ENCODE measurements around the gene SDK1. TPM values are rescaled to one million over a fixed set of nuclear protein-coding genes. Genes with fewer than 3 reads are reported as not detected.
A peak's percentile ranks its signal among the peaks of the same experiment; 100 is the strongest.

SDK1 gene
- total RNA-seq, 4 donors from 2014 or later, result 2.5 to 12.9 (median 6.1) TPM

DNA sequence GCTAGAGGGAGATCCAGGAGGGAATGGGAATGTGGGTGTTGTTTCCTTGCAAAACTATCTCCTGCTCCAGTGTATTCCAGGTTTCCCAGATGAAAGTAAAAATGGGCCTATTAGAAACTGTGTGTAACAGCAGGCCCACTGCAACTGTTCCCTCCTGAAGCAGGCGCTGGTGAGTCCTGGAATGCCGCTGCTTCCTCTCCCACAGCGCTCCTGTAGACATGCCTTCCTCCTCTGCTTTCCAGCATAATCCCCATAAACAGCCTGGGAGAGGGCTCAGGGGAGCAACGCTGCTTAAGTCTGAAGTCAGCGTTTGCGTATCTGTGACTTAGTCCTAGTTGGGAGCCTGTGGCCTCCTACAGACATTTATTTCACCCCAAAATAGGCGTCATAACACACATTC, 830.0 kb downstream of the SDK1 start:
- Histone ChIP-seq H3K9me3 (no peaks in the 10 kb centered on the region), H3K4me1 (peaks cover 8% of the 10 kb centered on the region), H3K27ac (no peak overlapping the region), H3K4me3 (no peak overlapping the region), H3K27me3 (no peaks in the 10 kb centered on the region), H3K36me3 (no peaks in the 10 kb centered on the region)
- peak in 1 of 2 donors; percentile 19 for DNase-seq (ENCODE audit: low spot score in 2 of 2)
- WGBS, result 92% methylated on average over 7 of the region's 7 CpGs
- TF ChIP-seq, protein P1, sequence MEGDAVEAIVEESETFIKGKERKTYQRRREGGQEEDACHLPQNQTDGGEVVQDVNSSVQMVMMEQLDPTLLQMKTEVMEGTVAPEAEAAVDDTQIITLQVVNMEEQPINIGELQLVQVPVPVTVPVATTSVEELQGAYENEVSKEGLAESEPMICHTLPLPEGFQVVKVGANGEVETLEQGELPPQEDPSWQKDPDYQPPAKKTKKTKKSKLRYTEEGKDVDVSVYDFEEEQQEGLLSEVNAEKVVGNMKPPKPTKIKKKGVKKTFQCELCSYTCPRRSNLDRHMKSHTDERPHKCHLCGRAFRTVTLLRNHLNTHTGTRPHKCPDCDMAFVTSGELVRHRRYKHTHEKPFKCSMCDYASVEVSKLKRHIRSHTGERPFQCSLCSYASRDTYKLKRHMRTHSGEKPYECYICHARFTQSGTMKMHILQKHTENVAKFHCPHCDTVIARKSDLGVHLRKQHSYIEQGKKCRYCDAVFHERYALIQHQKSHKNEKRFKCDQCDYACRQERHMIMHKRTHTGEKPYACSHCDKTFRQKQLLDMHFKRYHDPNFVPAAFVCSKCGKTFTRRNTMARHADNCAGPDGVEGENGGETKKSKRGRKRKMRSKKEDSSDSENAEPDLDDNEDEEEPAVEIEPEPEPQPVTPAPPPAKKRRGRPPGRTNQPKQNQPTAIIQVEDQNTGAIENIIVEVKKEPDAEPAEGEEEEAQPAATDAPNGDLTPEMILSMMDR (IDR thresholded peaks at IDR 0.05), result no peak
- TF ChIP-seq POLR2A (IDR thresholded peaks at IDR 0.05) (no peak), EP300 (IDR thresholded peaks at IDR 0.05) (no peak), POLR2AphosphoS5 (IDR thresholded peaks at IDR 0.05) (no peak)

DNA sequence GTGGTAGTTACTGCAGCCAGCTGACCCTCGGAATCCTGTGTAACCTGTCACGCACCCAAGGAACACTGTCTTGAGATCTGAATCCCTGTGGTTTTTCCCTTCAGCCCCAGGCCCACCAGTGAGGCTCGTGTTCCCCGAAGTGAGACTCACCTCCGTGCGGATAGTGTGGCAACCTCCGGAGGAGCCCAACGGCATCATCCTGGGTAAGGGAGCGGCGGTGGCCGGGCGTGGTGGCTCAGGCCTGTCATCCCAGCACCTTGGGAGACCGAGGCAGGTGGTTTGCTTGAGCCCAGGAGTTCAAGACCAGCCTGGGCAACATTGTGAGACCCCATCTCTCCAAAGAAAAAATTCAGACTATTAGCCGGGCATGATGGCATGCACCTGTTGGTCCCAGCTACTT, 831.2 kb downstream of the SDK1 start:
- WGBS, result 95% methylated on average over 13 of the region's 14 CpGs
- H3K36me3 ChIP-seq, result no peaks in the 10 kb centered on the region
- H3K4me1 ChIP-seq, result peaks cover 8% of the 10 kb centered on the region

DNA sequence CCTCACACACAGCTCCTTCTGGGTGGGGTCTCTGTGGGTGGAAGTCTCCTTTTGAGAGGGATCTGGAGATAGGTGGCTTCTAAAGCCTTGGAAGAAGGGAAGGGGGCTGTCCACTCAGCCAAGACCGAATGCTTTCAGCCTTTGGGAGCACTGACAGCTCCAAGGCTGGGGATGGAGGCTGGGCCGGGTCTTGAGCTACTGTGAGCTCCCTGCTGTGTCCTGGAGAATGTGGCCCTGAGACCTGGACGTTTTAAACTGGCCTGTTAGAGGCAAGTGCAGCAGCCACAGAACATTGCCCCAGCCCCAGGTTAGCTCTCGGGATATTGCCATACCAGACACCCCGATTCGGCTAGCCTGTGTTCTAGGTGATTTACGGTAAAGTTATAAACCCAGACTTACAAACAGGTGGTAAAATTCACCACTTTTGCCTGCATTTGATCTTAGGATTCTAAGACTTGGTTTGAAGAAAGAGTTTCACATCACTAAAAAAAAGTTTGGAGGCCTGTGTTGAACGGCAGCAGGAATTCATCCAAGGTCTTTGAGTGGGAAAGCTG, 832.5 kb downstream of the SDK1 start:
- Histone ChIP-seq H3K4me1 (peaks cover 8% of the 10 kb centered on the region), H3K36me3 (no peaks in the 10 kb centered on the region), H3K27me3 (no peaks in the 10 kb centered on the region), H3K9me3 (no peaks in the 10 kb centered on the region), H3K27ac (no peak overlapping the region), H3K4me3 (no peak overlapping the region)
- no peak for TF ChIP-seq EP300 (IDR thresholded peaks at IDR 0.05)
- TF ChIP-seq POLR2AphosphoS5 (IDR thresholded peaks at IDR 0.05), result no peak
- no peak for TF ChIP-seq POLR2A (IDR thresholded peaks at IDR 0.05)
- TF ChIP-seq, protein P1 (IDR thresholded peaks at IDR 0.05), result no peak
- peak in 1 of 2 donors; percentile 36 for DNase-seq (ENCODE audit: low spot score in 2 of 2)
- WGBS, result 80% methylated on average over 7 of the region's 8 CpGs

More for the DNA sequence above, 831.2 kb downstream of the SDK1 start:
- TF ChIP-seq EP300 (IDR thresholded peaks at IDR 0.05) (no peak), POLR2AphosphoS5 (IDR thresholded peaks at IDR 0.05) (no peak), POLR2A (IDR thresholded peaks at IDR 0.05) (no peak)
- TF ChIP-seq, protein P1 (IDR thresholded peaks at IDR 0.05), result no peak
- H3K4me3 ChIP-seq, result no peak overlapping the region
- no peaks in the 10 kb centered on the region for H3K9me3 ChIP-seq
- H3K27me3 ChIP-seq, result no peaks in the 10 kb centered on the region
- no peak overlapping the region for H3K27ac ChIP-seq
- peak in 1 of 2 donors; percentile 40 for DNase-seq (ENCODE audit: low spot score in 2 of 2)

DNA sequence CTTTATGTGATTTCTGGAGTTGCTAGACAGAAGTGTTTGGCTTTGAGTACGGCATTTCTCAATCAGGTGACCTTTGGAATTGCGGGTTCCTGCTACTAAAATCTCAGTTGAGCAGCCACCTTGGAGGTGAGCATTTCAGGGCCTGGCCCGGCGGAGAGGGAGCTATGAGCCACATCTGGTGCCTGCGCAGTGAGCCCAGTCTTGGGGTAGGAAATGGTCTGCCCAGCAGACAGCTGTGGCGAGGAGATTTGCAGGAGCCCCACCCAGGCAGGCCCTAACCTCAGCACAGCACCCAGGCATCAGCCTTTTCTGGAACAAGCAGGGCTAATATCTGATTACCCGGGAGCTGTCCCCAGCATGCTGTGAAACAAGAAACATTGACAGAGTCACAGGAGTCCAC, 833.2 kb downstream of the SDK1 start:
- Histone ChIP-seq H3K27me3 (no peaks in the 10 kb centered on the region), H3K36me3 (no peaks in the 10 kb centered on the region), H3K4me3 (no peak overlapping the region), H3K9me3 (no peaks in the 10 kb centered on the region), H3K4me1 (peaks cover 6% of the 10 kb centered on the region), H3K27ac (no peak overlapping the region)
- DNase-seq (ENCODE audit: low spot score in 2 of 2), result peak in 1 of 2 donors; percentile 16
- 90% methylated on average over 3 of the region's 7 CpGs for WGBS
- TF ChIP-seq, protein P1 (IDR thresholded peaks at IDR 0.05), result no peak
- TF ChIP-seq POLR2AphosphoS5 (IDR thresholded peaks at IDR 0.05) (no peak), EP300 (IDR thresholded peaks at IDR 0.05) (no peak), POLR2A (IDR thresholded peaks at IDR 0.05) (no peak)

DNA sequence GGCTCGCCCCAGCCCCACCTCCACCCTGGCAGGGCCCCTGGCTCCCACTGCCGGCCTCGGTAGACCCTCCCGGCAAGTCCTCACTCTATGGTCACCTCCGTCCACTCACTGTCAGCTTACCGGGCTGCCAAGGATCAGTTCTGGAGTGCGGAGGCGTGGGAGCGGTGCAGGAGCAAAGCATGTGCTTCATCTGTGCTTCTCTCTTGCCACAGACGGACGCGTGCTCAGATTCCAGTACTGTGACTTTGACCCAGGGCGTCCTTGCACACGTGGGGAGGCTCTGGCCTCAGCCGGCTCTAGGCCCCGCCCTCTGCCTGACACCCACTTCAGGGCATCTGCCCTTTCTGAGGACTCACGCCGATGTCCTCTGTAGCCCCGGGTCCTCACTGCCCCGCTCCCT, 833.6 kb downstream of the SDK1 start:
- Histone ChIP-seq H3K4me1 (peaks cover 2% of the 10 kb centered on the region), H3K27me3 (no peaks in the 10 kb centered on the region), H3K36me3 (no peaks in the 10 kb centered on the region), H3K27ac (no peak overlapping the region), H3K9me3 (no peaks in the 10 kb centered on the region), H3K4me3 (no peak overlapping the region)
- 87% methylated on average over 19 of the region's 20 CpGs for WGBS
- TF ChIP-seq POLR2AphosphoS5 (IDR thresholded peaks at IDR 0.05), result no peak
- DNase-seq (ENCODE audit: low spot score in 2 of 2), result peak in 1 of 2 donors; percentile 38

DNA sequence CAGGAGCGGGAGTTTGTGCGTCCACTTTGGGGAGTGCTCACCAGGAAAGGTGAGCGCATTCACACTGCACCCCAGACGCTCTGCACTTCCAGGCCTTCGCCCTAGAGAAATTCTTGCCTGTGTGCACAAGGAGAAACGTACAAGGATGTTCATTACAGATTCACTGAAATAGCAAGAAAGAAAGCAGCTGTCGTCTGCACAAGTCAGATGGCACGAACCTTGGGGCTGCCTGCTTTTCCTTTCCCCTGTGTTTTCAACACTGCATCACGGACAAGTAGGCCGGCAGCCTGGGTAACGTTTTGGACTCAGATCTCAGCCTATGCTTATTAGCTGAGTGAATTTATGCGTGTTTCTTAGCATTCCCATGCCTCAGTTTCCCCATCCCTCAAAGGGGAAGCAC, 834.2 kb downstream of the SDK1 start:
- WGBS, result 94% methylated on average over 12 of the region's 12 CpGs
- no peaks in the 10 kb centered on the region for H3K27me3 ChIP-seq
- peak in 1 of 2 donors; percentile 19 for DNase-seq (ENCODE audit: low spot score in 2 of 2)
- no peaks in the 10 kb centered on the region for H3K4me1 ChIP-seq
- no peaks in the 10 kb centered on the region for H3K9me3 ChIP-seq
- H3K27ac ChIP-seq, result no peak overlapping the region
- H3K36me3 ChIP-seq, result no peaks in the 10 kb centered on the region
- H3K4me3 ChIP-seq, result no peak overlapping the region
- TF ChIP-seq EP300 (IDR thresholded peaks at IDR 0.05), result no peak
- no peak for TF ChIP-seq POLR2A (IDR thresholded peaks at IDR 0.05)
- TF ChIP-seq POLR2AphosphoS5 (IDR thresholded peaks at IDR 0.05), result no peak
- TF ChIP-seq, protein P1 (IDR thresholded peaks at IDR 0.05), result no peak
